ENCODE results near the gene GALNT7. TPM values are rescaled to one million over a fixed set of nuclear protein-coding genes. Genes with fewer than 3 reads are reported as not detected.

The GALNT7 gene
- total and polyA plus RNA-seq, 10 of the 15 experiments (the other 5 are each of a cell fraction or from before 2014, with no cell fraction given) = 14.2 to 33.2 (median 28.9) TPM

DNA sequence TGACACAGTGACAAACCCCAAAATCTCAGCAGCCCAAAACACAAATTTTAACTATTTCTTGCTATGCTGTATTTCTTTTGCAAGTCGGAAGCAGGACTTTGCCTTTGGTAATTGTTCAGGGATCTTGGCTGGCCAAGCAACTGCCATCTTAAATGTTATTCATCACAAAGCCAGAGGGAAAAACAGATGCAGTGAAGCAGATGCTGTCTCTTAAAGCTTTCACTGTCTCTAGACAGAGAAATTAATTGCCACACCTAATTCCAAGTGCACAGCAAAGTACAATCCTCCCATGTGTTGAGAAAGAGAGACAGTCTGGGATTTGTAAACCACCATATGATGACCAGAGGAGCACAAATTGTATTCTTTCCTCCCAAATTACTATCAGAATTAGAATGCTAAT, 30.0 kb upstream of the GALNT7 start (continued):
- TF ChIP-seq, protein P1, sequence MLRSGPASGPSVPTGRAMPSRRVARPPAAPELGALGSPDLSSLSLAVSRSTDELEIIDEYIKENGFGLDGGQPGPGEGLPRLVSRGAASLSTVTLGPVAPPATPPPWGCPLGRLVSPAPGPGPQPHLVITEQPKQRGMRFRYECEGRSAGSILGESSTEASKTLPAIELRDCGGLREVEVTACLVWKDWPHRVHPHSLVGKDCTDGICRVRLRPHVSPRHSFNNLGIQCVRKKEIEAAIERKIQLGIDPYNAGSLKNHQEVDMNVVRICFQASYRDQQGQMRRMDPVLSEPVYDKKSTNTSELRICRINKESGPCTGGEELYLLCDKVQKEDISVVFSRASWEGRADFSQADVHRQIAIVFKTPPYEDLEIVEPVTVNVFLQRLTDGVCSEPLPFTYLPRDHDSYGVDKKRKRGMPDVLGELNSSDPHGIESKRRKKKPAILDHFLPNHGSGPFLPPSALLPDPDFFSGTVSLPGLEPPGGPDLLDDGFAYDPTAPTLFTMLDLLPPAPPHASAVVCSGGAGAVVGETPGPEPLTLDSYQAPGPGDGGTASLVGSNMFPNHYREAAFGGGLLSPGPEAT (IDR thresholded peaks at IDR 0.05; ENCODE audit: low read depth) = no peak
- no peak for TF ChIP-seq ZBED1 (IDR thresholded peaks at IDR 0.05; ENCODE audit: borderline replicate concordance)
- TF ChIP-seq NR2C1 (IDR thresholded peaks at IDR 0.05) = no peak
- no peak for TF ChIP-seq STAT3 (IDR thresholded peaks at IDR 0.05; ENCODE audit: low read depth, low read length)
- TF ChIP-seq ZNF217 (IDR thresholded peaks at IDR 0.05) = no peak
- no peak for TF ChIP-seq CBFB (IDR thresholded peaks at IDR 0.05; ENCODE audit: low read depth)

DNA sequence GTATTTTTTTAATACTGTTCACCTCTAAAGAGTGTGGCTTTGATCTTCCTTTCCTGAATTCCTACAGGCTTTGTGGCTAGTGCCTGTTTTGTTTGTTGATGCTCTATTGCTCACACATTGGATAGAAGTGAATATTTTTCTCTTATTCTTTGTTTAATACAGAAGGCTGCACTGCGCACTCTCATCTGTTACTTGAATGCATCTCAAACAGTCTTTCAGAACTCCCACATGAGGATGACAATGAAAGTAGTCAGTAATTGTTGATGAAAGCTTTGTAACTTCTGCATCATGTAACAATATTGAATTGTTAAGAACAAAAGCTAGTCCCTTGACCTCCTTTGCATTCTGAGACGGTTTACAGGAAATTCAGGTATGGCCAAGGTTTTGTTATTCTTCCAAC, 29.1 kb upstream of the GALNT7 start:
- no peak overlapping the region for H2AFZ ChIP-seq (ENCODE audit: control insufficient read depth, low read depth, low read length)
- WGBS (ENCODE audit: insufficient coverage, insufficient replicate concordance, low lambda C conversion rate, missing lambda C conversion rate) = 40% methylated on average over 2 of the region's 2 CpGs
- no peaks in the 10 kb centered on the region for H3K27me3 ChIP-seq (replicated peaks in 1 of 2; ENCODE audit: control insufficient read depth in 2 of 2, insufficient read depth in 2 of 2, low read length in 1 of 2)
- H3K27ac ChIP-seq (ENCODE audit: control insufficient read depth, insufficient read depth) = no peak overlapping the region
- ATAC-seq (no peak), FAIRE-seq (no peak), DNase-seq (ENCODE audit: low read depth, low spot score) (no peak)
- no peaks in the 10 kb centered on the region for H4K20me1 ChIP-seq (ENCODE audit: control insufficient read depth, insufficient read depth)
- ChIA-PET CTCF (no interaction called here), POLR2A (no interaction called here), RAD21 (ENCODE audit: unreplicated experiment) (no interaction called here), SMC1A (ENCODE audit: uncharacterized antibody, unreplicated experiment) (no interaction called here)
- intact Hi-C loops (cut with micrococcal nuclease; ENCODE audit: unreplicated experiment) (no loop called here), in situ Hi-C loops (cut with MboI) (no loop called here)
- no peak overlapping the region for H3K4me2 ChIP-seq (ENCODE audit: control insufficient read depth, insufficient read depth)
- no peaks in the 10 kb centered on the region for H3K9me3 ChIP-seq (replicated peaks; ENCODE audit: control insufficient read depth, insufficient read depth, low read length)
- no peak overlapping the region for H3K4me3 ChIP-seq
- no peaks in the 10 kb centered on the region for H3K4me1 ChIP-seq (ENCODE audit: control insufficient read depth, insufficient read depth, low read length)
- no peak overlapping the region for H3K9ac ChIP-seq (ENCODE audit: control insufficient read depth, insufficient read depth, low read length)
- H3K79me2 ChIP-seq (ENCODE audit: control insufficient read depth, insufficient read depth, low read length) = no peaks in the 10 kb centered on the region
- BruUV-seq (replicated peaks) = no TSS peak
- H3K36me3 ChIP-seq (ENCODE audit: control insufficient read depth in 2 of 2, insufficient read depth in 2 of 2, low read length in 1 of 2) = no peaks in the 10 kb centered on the region
- no peak for TF ChIP-seq NFIC (IDR thresholded peaks at IDR 0.05; ENCODE audit: low read depth, low read length)
- no peak for TF ChIP-seq HDGF (IDR thresholded peaks at IDR 0.05)
- no peak for TF ChIP-seq PML (IDR thresholded peaks at IDR 0.05; ENCODE audit: low read length)
- no peak for TF ChIP-seq JUND (IDR thresholded peaks at IDR 0.05; ENCODE audit: low read depth, low read length)

Data from GM12878 (cell line).